Measurements from ENCODE around the gene DIAPH3.

Gene DIAPH3

GRCh38 chr13:60155978-60156377 lies 7.8 kb downstream of the DIAPH3 start:
- DNase-seq, result no peak

DNA sequence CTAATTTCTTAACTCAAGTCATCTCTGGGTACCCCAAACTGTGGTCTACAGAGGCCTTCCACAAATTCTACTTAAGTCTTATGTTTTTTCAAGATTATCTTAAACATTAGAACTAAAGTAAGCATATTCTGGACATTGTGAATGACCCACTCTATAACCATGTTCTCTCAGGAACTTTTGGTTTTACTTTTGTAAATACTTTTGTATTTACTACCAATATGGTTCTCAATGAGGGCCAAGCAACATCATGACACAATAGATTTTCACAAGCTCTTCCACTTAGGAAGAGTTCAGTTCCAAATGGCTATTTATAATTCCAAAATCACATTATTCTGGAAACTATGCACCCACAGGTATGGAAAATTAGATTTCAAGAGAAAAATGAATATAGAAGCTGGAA lies 10.8 kb downstream of the DIAPH3 start:
- no peak for DNase-seq

DNA sequence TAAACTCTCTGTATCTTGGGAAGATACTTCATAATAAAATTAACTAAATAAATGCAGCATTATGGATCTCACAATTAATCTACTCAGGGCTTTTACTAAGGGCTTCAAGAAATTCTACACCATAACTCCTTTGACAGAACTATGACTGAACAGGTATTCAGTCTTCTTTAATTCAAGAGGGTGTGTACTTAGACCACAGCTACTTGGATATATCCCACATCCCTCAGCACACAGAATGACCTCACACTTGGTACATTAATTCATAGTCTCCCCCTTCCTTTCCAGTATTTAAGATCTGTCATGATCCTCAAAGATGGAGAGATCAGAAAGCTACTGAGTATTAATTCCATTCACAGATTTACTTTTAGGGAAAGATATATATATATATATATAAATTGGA lies 11.6 kb downstream of the DIAPH3 start:
- no peak for DNase-seq

DNA sequence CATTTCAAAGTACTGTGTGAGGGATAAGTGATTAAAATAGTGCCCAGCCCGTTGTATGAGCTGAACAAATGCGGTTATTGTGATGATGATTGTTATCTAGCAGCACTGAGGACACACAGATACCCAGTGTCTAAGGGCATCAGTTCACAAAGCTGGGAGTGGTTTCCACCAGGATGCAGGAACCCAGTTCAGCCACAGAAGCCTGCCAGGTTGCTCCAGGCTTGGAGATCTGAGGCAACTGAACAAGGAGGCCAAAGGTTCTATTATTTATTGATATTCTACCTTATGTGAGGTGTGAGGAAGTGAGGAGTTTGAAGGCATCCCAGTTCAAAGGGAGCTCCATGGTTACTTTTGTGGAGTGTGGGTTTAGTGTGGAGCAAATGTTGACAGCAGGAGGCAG lies 13.2 kb downstream of the DIAPH3 start:
- no peak for DNase-seq

- DNase-seq, result no peak
Observed at GRCh38 chr13:60148918-60149317, 14.8 kb downstream of the DIAPH3 start.

DNA sequence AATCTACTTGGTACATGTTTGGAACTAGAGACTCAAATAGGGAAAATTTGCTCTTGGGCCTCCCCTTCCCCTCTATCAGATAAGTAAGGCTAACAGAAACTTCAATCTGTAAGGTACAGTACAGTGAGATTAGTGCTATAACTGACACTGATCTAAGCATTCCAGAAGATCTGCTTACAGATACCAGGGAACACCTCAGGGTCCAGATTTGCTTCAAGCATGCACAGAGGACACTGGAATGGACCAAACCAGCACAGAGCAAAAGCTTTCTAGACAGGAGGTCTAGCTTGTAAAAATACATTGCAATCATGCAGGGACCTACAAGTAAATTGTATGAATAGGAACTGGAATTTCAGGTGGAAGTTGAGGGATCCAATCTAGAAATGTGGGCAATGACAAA lies 16.4 kb downstream of the DIAPH3 start:
- no peak for DNase-seq

DNA sequence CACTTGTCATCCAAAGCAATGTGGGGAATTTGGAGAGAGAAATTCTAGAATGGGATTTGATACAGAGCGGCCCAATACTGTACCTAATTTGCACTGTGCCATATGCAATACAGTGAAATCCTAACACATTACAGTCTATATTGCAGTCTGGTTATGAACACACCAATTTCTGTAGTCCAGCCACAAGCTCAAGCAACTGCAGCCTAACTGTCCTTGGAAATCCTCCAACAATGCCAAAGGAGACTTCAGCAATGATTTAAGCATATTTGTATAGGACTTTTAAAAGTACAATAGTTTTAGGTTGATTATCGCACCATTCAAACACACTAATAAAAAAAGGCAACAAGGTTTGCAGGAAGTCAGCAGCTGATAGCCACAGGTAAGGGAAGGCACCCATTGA lies 17.3 kb downstream of the DIAPH3 start:
- no peak for DNase-seq

GRCh38 chr13:60143775-60144174 lies 20.0 kb downstream of the DIAPH3 start:
- DNase-seq, result no peak

GRCh38 chr13:60139272-60139671 lies 24.5 kb downstream of the DIAPH3 start:
- no peak for DNase-seq

DNA sequence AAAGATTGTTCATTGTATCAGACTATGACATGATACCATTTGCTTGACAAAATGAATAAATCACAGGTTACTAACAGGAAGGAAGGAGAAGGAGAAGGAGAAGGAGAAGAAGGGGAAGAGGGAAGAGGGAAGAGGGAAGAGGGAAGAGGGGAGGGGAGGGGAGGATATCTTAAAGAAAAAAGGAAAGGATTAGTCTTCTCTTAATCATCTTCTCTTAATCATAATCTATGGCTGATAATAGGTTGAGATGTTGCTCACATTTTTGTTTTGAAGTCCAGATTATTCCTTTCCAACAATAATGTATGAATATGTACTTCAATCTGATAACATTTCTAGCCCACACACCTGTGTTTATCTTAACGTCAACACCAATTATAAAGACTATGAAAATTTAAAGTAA lies 25.1 kb downstream of the DIAPH3 start:
- DNase-seq, result no peak

GRCh38 chr13:60137911-60138560 lies 25.7 kb downstream of the DIAPH3 start:
- no peak for DNase-seq

- DNase-seq, result no peak
Observed at GRCh38 chr13:60135344-60135743, 28.4 kb downstream of the DIAPH3 start.

DNA sequence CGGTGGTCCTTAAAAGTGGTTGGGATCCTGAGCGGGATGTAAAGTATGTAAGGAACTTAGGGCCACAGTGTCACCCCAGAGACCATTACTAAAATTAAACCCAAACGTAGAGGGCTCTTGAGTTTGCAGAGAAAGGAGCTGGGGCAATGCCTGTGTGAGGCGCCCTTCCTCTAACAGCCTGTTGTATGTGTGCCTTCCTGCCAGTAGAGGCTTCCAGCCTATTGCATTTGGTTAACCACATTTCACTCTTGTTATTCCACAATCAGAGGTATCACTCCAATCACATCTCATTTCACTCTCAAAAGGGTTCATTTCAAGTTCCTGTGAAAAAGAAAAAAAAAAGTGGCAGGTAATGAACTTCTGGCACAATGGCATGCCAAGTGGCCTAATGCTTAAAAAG lies 29.4 kb downstream of the DIAPH3 start:
- no peak for DNase-seq

GRCh38 chr13:60121337-60121687 lies 42.4 kb downstream of the DIAPH3 start:
- no peak for DNase-seq

DNA sequence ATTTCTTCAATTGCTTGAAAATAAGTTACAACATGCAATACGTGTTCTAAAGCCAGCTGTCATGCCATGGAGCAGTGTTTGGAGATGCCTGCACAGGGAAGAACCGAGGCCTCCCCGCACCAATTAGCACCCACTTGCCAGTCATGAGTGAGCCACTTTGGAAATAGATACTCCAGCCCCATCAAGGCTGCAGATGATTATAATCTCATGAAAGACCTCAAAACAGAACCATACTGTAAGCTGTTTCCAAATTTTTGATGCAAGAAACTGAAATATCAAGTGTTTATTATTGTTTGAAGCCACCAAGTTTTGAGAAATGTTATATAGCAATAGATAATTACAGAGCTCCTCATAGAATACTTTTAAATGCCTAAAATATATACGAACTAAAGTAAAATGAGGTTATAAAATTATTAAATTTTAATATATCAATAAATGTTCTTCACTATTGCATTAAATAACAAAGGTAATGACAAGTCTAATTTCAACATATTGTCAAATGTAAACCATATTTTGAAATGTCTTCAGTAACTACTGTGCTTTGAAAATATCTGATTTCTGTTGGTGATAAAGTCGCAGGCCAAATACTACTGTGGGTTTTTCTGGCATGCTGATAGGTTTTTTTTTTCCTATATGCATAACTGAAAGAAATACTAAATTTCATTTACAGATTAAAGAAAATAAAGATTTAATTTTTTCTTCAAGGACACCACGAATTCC lies 43.0 kb downstream of the DIAPH3 start:
- DNase-seq, result no peak

DNA sequence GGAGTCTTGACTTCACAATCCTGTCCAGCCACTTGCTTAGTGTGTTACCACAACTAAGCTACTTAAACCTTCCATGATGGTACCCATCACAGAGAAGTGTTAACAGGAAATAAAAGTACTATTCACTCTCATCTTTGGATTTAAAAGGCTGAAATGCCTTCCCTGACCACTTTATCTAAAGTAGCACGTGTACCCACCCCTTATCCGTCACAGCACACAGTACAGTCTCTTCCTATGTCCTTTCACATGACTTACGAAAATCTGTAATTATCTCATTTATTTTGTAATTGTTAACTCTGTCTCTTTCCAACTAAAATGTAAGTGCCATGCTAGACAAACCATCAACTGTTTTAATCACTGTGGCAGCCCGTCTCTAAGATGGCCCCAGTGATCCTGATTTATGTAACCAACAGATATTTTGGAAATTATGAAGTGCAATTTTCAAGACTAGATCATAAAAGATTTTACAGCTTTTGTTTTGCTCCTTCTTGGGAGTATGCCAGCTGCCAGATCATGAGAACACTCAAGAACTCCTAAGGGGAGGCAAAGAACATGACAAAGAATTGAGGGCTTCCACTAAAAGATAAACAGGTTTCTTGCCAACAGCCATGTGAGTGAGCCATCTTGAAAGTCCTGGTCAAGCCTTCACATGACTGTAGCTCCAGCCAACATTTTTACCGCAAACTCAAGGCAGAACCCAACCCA lies 44.9 kb downstream of the DIAPH3 start:
- no peak for DNase-seq

GRCh38 chr13:60114499-60115028 lies 49.2 kb downstream of the DIAPH3 start:
- no peak for DNase-seq

- no peak for DNase-seq
Observed at GRCh38 chr13:60112771-60113170, 51.0 kb downstream of the DIAPH3 start.

- DNase-seq, result no peak
Observed at GRCh38 chr13:60111691-60112090, 52.0 kb downstream of the DIAPH3 start.

DNA sequence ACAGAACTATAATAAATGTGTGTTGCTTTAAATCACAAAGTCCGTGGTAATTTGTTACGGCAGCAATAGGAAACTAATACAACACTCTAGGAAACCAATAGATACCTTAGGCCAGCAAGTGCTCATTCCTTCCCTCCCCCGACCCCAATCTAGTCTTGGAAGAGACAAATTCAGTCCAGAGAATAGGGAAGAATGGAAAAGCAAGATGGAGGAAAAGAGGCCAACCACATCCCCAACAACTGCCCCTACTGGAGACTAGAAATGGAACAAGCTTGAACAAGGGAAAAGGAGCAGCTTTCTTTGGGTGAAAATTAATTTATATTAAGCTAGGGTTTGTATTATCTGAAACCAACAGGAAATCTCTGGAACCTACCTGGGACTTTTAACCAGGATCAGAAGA lies 54.4 kb downstream of the DIAPH3 start:
- DNase-seq, result no peak

DNA sequence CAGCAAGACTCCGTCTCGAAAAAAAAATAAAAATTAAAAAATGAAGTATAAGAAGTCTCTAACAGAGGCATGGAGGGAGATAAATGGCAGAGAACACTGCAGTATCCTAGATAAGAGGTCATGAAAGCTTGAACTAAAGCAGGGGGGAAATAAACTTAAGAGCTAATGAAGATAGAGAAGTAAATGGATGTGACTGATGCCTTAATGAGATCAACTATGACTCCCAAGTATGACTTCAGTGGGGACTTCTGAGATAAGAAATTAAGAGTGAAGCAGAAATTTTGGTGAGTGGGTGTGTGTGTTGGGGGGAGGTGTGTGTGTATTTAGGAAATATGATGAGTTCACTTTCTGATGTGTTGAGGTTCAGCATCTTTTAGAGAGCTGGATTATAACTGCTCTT lies 55.1 kb downstream of the DIAPH3 start:
- no peak for DNase-seq

DNA sequence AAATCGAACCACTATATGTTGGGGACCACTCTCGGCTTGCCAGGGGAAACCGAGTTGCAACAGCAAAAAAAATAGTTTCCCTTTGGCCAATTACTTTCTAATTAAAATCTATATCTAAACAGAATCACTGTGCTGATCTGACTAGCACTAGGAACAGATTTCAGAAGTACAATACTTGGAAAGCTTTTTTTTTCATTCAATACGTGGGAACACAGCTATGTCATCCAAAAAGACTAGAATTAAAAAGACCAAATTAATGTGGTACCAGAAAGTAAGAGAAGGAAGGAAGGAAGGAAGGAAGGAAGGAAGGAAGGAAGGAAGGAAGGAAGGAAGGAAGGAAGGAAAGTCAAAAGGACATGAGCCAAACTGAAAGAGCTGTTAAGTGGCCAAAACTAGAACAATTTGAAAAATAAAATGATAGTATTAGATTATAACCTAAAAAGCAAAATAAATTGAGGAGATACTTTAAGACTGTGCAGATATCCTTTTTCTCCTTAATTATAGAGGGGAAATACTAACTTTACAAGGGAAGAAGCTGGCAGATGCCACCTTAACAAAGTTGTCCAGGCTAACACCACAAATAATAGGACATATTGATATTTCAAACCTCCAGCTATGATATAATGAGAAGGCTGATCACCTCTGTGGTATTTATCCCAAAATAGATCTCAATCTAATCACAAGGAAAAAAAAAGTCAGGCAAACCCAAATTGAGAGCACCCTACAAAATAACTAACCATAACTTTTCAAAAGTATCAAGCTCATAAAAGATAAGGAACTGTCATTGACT lies 63.9 kb downstream of the DIAPH3 start:
- no peak for DNase-seq

GRCh38 chr13:60095300-60095699 lies 68.4 kb downstream of the DIAPH3 start:
- no peak for DNase-seq

Data from activated CD4-positive, alpha-beta T cell treated with anti-CD3 and anti-CD28 coated beads, Interleukin-2, amount 50 U/mL, for 48 hours (primary cell).